NCI-H187 treated with DMSO at 0.1 percent for 48 hours (cell line): ENCODE measurements around the gene PRSS56.

Experiments used
- DNase-seq: peaks from one replicate; lab custom pipeline; 2025; lab: John Stamatoyannopoulos, UW

Gene PRSS56

DNA sequence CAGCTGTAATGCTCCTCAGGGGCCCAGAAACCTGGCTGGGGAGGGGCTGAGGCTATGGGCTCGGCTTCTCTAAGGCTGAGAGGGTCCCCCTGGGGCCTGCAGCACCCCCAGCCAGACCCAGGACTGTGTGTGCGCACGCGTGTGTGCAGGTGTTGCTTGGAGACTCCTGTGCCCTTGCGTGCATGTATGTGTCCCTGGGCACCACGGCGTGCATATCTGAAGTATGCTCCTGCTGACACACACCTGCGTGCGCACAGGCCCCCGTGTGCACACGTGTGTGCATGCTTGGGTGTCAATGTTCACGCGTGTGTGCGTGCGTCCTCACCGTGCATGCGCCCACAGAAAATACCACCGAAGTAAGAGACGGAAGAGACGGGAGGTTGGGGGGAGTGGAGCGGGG is 17.7 kb upstream of the PRSS56 start:
- no peak for DNase-seq

DNA sequence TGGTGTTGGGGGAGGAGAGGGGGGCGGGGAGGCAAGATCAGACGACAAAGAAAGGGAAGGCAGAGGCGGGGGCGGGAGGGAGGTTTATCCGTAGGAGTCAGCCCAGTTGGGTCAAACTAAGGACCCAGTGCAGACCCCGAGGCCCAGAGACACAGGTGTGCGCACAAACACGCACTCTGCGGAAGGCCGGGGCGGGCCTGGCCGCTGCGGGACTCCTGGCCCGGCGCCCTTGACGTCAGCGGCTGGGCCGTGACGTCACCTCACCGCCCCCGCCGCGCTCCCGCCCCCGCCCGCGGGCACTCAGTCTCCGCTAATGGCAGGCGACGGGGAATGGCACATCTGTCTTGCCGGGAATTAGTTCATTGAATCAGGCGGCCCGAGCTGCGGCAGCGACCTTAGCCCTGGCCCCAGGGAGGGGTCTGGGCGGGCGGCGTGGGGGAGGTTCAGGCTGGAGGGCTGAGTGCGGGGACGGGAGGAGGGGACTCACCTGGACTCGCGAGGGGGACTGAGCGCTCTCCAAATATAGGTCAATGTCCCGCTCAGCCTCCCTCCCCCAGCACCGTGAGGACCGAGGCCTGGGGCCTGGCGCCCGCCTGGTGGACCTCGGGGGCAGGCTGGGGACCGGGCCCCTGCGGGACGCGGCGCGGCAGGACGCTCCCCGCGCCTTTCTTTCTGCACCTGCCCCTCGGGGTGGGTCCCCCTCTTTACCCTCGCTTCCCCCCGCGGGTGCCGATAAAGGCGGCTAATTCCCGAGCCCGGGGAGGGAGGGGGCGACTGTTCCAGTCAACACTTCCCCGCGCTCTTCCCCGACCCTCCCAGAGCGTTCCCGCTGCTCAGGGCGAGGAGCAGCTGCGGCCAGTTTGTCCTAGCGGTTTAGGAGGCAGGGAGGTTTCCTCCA is 17.0 kb upstream of the PRSS56 start:
- DNase-seq, result no peak

DNA sequence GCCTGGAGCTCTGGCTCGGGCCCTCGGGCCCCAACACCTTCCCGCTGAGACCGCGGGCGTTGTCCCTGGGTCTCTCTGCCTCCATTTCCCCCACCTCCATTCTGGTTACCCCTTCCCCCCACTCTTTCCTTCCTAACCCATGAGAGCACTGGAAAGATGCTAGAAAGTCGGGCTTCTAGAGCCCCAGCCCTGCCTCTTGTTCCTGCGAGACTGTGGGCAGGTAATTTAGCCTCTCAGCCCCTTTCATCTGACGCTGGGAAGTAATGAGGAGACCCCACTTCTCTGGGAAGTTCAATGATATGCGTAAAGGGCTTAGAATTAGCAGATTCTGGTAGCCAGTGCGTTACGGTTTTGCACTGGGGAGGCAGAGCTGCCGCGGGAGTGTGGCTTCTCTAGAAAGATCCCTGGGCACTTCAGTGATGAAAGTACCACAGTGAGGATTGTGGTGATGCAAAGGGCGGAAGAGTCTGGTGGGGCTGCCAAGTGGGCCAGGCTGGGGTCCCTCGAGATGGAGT is 16.3 kb upstream of the PRSS56 start:
- DNase-seq, result no peak

DNA sequence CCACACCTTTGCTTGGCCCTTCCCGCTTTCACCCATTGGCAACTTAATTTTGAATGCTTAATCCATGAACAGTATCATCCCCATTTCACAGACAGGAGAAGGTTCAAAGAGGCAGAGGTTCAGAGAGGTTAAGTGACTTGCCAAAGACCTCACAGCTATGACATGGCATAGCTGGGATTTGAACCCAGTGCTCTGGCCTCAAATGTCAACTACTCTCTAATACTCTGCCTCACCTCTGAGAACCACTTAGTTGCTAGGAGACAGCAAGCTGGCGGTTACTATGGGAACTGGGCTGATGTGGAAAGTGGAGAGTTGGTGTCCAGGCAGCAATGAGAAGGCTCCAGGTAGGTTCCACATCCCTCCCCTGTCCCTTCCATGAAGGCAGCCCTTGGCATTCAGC is 15.8 kb upstream of the PRSS56 start:
- DNase-seq, result no peak

DNA sequence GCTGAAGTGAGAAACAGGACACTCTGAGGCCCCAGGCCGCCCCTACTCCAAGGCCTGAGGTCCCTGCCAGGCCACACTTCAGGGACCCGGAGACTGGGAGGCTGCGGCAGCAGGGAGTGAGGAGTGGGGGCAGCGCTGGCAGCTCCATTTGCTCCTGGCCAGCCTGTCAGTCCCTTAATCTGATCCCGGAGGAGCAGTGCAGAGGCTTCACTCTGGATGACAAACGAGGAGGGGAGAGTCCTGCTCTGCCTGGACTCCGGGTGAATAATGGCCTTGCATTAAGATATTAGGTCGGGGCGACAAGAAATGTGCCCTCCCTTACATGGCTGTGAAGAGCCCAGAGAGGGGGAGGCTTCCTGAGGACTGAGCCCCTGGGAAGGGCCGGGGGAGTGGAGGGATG is 14.3 kb upstream of the PRSS56 start:
- DNase-seq, result no peak

DNA sequence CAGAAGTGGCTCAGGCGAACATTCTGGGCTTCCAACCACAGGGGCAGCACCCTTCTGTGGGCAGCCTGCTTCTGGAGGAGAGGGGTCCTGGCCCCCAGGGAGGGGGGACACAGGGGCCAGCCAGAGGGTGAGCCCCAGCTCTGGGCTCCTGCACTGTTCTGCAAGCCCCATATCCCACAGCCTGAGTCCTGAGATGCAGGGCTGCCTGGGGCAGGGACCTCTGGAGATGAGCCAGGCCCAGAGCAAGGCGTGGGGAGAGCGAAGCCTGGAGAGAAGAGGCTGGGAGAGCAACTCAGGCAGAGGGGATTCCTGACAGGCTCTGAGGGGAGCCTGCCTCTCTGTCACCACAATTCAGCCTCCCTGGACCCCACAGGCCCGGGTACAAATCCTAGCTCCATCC is 13.5 kb upstream of the PRSS56 start:
- DNase-seq, result no peak

DNA sequence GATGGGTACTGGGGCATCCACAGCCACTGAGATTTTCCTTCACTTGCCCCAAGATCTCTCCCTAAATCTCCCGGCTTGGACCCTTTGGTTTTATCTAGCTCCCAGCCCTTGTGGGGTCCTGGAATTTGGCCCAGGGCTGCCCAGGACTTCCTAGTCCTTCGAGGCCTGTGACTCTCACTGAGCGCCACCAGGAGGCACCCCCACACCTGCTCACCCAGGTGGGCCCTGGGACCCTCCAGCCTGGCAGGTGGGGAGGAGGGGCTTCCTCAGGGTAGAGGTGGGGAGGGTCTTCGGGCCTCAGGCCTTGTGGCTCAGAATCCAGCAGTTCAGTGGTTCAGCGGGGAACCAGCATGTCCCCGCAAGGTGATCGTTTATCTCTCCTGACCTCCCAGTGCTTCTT is 11.9 kb upstream of the PRSS56 start:
- DNase-seq, result no peak

DNA sequence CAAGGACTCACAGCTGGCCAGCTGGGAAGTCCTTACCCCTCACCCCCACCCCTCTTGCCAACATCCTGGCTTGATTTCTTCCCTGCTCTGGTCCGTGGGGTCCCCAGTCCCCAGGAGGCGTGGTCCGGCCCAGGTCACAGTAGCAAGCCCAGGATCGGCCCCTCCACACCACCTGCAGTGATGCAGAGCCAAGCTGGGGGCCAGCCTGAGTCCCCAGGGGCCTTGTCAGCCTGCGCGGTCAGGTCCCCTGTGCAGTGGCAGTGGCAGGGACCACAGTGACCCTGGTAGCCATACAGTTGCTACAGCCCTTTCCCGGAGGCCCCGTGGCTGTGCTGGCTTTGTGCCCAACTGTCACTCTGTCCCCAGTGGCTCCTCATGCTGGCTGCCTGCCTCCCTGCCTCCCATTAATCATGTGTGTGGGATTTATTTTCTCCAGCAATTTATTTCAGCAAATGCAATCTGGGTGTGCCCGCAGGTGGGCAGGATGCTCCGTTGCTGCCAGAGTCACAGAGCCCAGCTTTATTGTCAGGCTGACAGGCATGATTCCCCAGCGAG is 8.8 kb upstream of the PRSS56 start:
- no peak for DNase-seq

DNA sequence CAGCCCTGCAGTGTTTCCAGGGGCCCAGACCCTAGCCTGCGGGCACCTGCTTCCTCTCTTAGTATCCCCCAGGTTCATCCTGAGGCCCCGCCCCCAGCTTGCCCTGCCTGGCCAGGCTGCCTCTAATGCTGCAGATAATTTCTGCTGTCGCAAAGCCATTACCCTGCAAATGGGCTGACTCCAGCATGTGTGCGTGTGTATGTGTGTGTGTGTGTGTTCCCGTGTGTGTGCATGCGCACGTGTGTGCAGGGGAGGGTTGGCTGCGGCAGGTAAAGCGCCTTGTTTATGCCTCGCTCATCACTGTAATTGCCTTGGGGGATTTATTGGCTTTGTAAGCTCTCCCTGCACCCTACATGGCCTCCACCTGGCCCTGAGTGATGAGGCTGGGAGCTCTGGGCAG is 7.6 kb upstream of the PRSS56 start:
- DNase-seq, result no peak

DNA sequence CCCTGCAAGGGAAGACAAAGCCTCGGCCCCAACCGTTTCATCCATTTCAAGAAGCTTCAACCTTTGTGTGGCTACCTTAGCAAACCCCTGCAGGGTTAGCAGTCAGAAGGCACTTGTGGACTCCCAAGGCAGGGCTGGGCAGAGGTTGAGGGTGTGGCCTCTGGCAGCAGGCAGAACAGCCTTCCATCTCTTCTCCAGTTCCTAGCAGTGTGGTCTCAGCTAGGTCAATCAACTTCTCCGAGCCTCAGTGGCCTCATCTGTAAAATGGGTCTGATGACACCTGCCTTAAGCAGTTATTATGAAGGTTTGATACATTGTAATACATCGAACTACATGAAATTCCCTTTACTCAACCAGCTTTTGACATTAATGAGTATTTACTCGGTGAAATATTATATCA is 6.8 kb upstream of the PRSS56 start:
- no peak for DNase-seq

DNA sequence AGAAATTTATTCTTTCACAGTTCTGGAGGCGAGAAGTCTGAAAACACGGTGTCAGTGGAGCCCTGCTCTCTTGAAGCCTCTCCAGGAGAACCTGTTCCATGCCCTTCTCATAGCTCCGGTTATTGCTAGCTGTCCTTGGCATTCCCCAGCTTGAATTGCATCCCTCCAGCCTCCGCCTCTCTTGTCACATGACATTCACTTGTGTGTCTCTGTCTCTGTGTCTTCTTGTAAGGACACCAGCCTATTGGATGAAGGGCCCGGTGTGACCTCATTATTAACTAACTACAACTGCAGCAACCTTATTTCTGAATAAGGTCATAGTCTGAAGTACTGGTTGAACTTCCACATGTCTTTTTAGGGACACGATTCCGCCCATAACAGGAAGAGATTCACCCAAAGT is 4.5 kb upstream of the PRSS56 start:
- DNase-seq, result no peak

DNA sequence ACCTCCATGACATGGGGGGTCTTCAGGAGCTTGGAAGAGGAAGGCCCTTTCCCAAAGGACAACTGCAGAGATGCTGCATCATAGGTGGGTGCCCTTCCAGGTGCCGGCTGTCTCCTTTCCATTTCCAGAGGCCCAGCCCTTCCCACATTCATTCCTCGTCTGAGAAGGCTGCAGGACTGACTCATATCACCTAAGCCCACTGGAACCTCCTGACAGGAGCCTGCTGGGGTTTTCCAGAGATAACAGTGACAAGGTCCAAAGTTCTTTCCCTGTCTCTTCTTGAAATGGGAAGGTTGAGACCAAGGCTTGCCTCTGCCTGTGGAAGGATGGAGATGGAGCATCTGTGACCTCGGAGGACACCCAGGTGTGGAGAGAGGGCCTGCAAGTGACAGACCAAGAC is 3.6 kb upstream of the PRSS56 start:
- no peak for DNase-seq

DNA sequence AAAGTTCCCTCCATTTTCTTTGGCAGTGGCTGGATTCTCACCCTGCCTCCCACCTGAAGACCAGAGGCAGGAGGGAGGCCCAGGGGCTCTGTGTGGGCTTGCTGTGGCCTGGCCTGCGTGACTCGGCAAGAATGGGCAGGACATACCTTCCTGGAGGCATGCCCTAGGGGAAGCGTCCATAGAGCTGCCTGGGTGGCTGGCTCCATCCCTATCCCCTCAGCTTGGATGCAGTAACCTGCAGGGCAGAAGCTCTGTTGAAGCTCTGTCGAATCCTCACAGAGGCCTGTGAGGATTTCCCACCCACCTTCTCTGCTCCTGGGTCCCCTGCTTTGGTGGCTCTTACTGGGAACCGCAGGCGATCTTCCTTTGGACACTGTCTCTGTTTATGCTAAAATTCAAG is 1.3 kb upstream of the PRSS56 start:
- DNase-seq, result no peak

DNA sequence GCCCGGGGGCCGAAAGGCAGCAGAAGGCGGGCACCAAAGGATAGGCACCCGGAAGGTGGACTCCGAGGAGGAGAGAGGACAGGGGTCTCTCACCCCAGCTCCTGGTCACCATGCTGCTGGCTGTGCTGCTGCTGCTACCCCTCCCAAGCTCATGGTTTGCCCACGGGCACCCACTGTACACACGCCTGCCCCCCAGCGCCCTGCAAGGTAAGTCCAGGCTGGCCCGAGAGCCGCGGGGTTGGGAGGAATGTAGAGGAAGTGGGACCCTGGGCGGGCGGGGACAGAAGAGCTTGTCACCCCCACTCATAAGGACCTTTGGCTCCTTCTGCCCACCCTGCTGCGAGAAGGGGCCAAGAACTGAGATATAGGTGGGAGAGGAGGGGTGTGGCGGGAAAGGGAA is 301 bp downstream of the PRSS56 start:
- DNase-seq, result no peak

DNA sequence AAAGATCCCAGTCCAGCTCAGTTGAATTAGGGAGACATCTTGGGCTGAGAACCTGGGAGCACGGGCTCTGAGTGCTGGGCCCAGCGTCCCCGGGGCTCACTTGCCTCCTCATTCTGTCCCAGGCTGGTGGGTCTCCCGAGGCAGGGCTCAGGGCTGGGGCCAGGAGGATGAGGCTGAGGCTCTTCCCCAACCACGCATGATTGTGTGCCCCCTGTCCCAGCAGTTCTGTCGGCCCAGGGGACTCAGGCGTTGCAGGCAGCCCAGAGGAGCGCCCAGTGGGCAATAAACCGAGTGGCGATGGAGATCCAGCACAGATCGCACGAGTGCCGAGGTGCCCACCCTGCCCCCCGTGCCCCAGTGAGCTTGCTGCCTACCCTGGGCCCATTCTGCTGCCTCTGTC is 910 bp downstream of the PRSS56 start:
- no peak for DNase-seq

DNA sequence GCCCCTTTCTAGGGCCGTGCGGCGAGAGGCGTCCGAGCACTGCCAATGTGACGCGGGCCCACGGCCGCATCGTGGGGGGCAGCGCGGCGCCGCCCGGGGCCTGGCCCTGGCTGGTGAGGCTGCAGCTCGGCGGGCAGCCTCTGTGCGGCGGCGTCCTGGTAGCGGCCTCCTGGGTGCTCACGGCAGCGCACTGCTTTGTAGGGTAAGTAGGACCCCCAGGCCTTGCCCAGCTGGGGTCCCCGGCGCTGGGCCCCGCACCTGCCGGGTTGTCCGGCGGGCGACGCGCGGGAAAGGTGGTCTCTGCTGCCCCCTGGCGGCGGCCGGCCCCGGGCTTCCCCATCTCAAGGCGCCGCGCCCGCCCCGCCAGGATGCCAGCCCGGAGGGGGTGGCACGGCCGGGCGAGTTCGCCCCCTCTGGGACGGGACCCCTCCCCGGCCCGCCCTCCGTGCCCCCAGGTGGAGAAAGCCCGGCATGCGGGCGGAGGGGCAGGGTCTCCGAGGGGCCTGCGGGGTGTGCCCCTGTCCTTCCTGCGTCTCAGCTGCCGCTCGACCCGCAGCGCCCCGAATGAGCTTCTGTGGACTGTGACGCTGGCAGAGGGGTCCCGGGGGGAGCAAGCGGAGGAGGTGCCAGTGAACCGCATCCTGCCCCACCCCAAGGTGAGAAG is 1.9 kb downstream of the PRSS56 start:
- DNase-seq, result no peak

DNA sequence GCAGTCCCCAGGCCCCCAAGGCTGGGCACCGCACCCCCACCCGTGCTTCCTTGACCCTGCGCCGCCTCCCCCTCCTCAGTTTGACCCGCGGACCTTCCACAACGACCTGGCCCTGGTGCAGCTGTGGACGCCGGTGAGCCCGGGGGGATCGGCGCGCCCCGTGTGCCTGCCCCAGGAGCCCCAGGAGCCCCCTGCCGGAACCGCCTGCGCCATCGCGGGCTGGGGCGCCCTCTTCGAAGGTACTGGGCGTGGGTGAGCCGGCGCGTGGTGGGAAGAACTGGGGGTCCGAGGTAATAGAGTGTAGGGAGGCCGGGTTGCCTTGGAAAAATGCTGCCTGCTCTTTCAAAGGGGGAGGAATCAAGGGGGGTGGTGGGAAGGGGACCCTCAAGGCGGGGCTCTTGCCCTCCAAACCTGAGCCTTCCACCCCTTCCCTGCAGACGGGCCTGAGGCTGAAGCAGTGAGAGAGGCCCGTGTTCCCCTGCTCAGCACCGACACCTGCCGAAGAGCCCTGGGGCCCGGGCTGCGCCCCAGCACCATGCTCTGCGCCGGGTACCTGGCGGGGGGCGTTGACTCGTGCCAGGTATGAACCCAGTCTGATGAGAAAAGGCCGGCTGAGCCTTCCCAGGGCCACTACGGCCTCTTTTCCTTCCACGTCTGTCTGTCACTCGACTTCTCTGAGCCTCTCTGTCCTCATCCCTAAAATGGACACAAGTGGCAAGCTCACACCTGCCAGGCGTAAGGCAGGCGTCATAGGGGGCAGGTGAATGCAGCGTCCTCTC is 2.6 kb downstream of the PRSS56 start:
- DNase-seq, result no peak

DNA sequence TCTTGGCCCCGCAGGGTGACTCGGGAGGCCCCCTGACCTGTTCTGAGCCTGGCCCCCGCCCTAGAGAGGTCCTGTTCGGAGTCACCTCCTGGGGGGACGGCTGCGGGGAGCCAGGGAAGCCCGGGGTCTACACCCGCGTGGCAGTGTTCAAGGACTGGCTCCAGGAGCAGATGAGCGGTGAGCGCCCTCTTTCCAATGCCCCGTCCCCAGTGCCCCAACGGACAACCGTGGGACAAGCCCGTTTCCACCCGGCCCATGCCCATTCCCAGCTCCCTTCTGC is 3.2 kb downstream of the PRSS56 start:
- no peak for DNase-seq

DNA sequence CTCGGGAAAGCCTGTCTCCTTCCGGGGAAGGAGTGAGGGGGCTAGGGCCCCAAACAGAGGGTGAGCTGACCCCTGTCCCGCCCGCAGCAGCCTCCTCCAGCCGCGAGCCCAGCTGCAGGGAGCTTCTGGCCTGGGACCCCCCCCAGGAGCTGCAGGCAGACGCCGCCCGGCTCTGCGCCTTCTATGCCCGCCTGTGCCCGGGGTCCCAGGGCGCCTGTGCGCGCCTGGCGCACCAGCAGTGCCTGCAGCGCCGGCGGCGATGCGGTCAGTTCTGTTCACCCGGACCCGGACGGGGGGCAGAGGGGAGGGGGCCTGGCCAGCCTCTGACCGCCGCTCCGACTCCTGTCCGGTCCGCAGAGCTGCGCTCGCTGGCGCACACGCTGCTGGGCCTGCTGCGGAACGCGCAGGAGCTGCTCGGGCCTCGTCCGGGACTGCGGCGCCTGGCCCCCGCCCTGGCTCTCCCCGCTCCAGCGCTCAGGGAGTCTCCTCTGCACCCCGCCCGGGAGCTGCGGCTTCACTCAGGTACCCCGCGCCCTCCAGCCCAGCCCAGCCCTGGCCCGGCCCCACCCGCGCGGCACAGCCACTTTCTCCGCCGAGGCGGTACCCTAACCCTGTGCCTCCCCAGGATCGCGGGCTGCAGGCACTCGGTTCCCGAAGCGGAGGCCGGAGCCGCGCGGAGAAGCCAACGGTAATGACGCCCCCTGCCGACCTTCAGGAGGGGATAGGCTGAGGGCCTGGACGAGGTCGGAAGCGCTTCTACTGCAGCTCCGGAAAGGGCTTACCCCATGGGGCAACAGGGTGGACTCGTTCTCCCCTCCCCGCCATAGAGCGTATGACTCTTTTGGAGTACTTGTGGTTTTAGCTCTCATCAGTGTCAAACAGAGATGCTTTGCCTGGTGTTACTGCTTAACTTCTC is 3.8 kb downstream of the PRSS56 start:
- DNase-seq, result no peak

DNA sequence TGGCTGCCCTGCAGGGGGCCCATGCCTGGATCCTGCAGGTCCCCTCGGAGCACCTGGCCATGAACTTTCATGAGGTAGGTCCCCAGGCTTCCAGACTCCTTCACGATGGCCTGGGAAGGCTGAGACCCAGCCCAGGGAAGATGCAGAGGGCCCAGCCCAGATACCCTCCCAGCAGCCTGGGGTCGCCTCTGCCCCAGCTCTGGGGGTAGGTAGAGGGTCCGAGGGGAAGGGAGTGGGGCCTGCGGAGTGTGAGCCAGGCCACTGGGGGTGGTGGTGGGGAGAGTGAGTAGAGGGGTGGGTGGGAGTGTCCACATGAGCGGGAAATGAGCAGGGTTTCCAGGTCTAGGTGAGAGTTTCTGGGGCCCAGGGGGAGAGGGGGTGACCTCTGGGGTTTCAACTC is 4.6 kb downstream of the PRSS56 start:
- DNase-seq, result no peak

DNA sequence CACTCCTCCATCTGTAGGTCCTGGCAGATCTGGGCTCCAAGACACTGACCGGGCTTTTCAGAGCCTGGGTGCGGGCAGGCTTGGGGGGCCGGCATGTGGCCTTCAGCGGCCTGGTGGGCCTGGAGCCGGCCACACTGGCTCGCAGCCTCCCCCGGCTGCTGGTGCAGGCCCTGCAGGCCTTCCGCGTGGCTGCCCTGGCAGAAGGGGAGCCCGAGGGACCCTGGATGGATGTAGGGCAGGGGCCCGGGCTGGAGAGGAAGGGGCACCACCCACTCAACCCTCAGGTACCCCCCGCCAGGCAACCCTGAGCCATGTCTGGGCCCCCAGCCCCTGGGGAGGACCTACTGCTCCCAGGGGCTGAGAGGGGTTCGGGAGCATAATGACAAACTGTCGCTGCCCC is 5.0 kb downstream of the PRSS56 start:
- DNase-seq, result no peak
